ENCODE results near the gene CTH.
"Not testable (repeated sequence)": the region's sequence is repeated elsewhere in the genome, so short reads cannot be mapped to it uniquely, and the experiment has no call there.

Gene CTH

GRCh38 chr1:70405780-70406416 is 5.2 kb upstream of the CTH start:
- H3K27me3 ChIP-seq (ENCODE audit: insufficient read depth, poor library complexity, severe bottlenecking): no peaks in the 10 kb centered on the region

GRCh38 chr1:70409136-70409535 is 1.9 kb upstream of the CTH start:
- H3K36me3 ChIP-seq (ENCODE audit: low read depth): no peaks in the 10 kb centered on the region
- no peak for ATAC-seq (ENCODE audit: low read depth)
- no peak for TF ChIP-seq CTCF (IDR thresholded peaks at IDR 0.05; ENCODE audit: poor library complexity, severe bottlenecking)

More at GRCh38 chr1:70405780-70406416, 5.2 kb upstream of the CTH start:
- no peaks in the 10 kb centered on the region for H3K9me3 ChIP-seq (ENCODE audit: severe bottlenecking)
- TF ChIP-seq CTCF (IDR thresholded peaks at IDR 0.05; ENCODE audit: poor library complexity, severe bottlenecking): no peak
- H3K36me3 ChIP-seq (ENCODE audit: low read depth): no peaks in the 10 kb centered on the region
- ATAC-seq (ENCODE audit: low read depth): no peak
- peaks cover 5% of the 10 kb centered on the region for H3K4me1 ChIP-seq (ENCODE audit: insufficient read depth, poor library complexity, severe bottlenecking)
- no peak overlapping the region for H3K4me3 ChIP-seq (ENCODE audit: severe bottlenecking)
- no peak for DNase-seq (ENCODE audit: low spot score)
- H3K27ac ChIP-seq (ENCODE audit: poor library complexity, severe bottlenecking): no peak overlapping the region

GRCh38 chr1:70411360-70411844 is 334 bp downstream of the CTH start:
- ATAC-seq (ENCODE audit: low read depth) (peak; percentile 35), DNase-seq (ENCODE audit: low spot score) (no peak)
- no peaks in the 10 kb centered on the region for H3K9me3 ChIP-seq (ENCODE audit: severe bottlenecking)
- H3K36me3 ChIP-seq (ENCODE audit: low read depth): peaks cover 4% of the 10 kb centered on the region; the same call in 1 of the 2 replicates
- TF ChIP-seq CTCF (IDR thresholded peaks at IDR 0.05; ENCODE audit: poor library complexity, severe bottlenecking): no peak
- peak overlapping the region; percentile 48 for H3K4me3 ChIP-seq (ENCODE audit: severe bottlenecking)
- H3K4me1 ChIP-seq (ENCODE audit: insufficient read depth, poor library complexity, severe bottlenecking): peaks cover 5% of the 10 kb centered on the region
- H3K27me3 ChIP-seq (ENCODE audit: insufficient read depth, poor library complexity, severe bottlenecking): no peaks in the 10 kb centered on the region
- H3K27ac ChIP-seq (ENCODE audit: poor library complexity, severe bottlenecking): peak overlapping the region; percentile 29

More at GRCh38 chr1:70409136-70409535, 1.9 kb upstream of the CTH start:
- DNase-seq (ENCODE audit: low spot score): no peak
- Histone ChIP-seq H3K27ac (ENCODE audit: poor library complexity, severe bottlenecking) (no peak overlapping the region), H3K4me3 (ENCODE audit: severe bottlenecking) (no peak overlapping the region), H3K27me3 (ENCODE audit: insufficient read depth, poor library complexity, severe bottlenecking) (no peaks in the 10 kb centered on the region), H3K9me3 (ENCODE audit: severe bottlenecking) (no peaks in the 10 kb centered on the region), H3K4me1 (ENCODE audit: insufficient read depth, poor library complexity, severe bottlenecking) (peaks cover 5% of the 10 kb centered on the region)

- DNase-seq (ENCODE audit: low spot score) (no peak), ATAC-seq (ENCODE audit: low read depth) (no peak)
- no peak overlapping the region for H3K4me3 ChIP-seq (ENCODE audit: severe bottlenecking)
- TF ChIP-seq CTCF (IDR thresholded peaks at IDR 0.05; ENCODE audit: poor library complexity, severe bottlenecking): no peak
- H3K9me3 ChIP-seq (ENCODE audit: severe bottlenecking): no peaks in the 10 kb centered on the region
- peaks cover 14% of the 10 kb centered on the region for H3K36me3 ChIP-seq (ENCODE audit: low read depth)
- no peak overlapping the region for H3K27ac ChIP-seq (ENCODE audit: poor library complexity, severe bottlenecking)
- no peaks in the 10 kb centered on the region for H3K27me3 ChIP-seq (ENCODE audit: insufficient read depth, poor library complexity, severe bottlenecking)
- no peaks in the 10 kb centered on the region for H3K4me1 ChIP-seq (ENCODE audit: insufficient read depth, poor library complexity, severe bottlenecking)
These were observed 4.8 kb downstream of the CTH start for GRCh38 chr1:70415882-70416281.

GRCh38 chr1:70418973-70419734 is 8.1 kb downstream of the CTH start:
- not testable (repeated sequence) for H3K27me3 ChIP-seq (ENCODE audit: insufficient read depth, poor library complexity, severe bottlenecking); ATAC-seq (ENCODE audit: low read depth); DNase-seq (ENCODE audit: low spot score); H3K4me3 ChIP-seq (ENCODE audit: severe bottlenecking); H3K4me1 ChIP-seq (ENCODE audit: insufficient read depth, poor library complexity, severe bottlenecking); H3K9me3 ChIP-seq (ENCODE audit: severe bottlenecking); H3K27ac ChIP-seq (ENCODE audit: poor library complexity, severe bottlenecking)
- H3K36me3 ChIP-seq (ENCODE audit: low read depth): peaks cover 14% of the 10 kb centered on the region

Data from RWPE2 (cell line).